NCI-H82 treated with DMSO at 0.1 percent for 48 hours (cell line): ENCODE data around the gene ETNK2.

ENCODE experiments used
- DNase-seq: peaks from one replicate; lab custom pipeline; 2025; ENCODE audit not compliant: unreplicated experiment; lab: John Stamatoyannopoulos, UW

The ETNK2 gene

GRCh38 chr1:204149107-204149506, 2.7 kb downstream of the ETNK2 start:
- DNase-seq, result no peak

DNA sequence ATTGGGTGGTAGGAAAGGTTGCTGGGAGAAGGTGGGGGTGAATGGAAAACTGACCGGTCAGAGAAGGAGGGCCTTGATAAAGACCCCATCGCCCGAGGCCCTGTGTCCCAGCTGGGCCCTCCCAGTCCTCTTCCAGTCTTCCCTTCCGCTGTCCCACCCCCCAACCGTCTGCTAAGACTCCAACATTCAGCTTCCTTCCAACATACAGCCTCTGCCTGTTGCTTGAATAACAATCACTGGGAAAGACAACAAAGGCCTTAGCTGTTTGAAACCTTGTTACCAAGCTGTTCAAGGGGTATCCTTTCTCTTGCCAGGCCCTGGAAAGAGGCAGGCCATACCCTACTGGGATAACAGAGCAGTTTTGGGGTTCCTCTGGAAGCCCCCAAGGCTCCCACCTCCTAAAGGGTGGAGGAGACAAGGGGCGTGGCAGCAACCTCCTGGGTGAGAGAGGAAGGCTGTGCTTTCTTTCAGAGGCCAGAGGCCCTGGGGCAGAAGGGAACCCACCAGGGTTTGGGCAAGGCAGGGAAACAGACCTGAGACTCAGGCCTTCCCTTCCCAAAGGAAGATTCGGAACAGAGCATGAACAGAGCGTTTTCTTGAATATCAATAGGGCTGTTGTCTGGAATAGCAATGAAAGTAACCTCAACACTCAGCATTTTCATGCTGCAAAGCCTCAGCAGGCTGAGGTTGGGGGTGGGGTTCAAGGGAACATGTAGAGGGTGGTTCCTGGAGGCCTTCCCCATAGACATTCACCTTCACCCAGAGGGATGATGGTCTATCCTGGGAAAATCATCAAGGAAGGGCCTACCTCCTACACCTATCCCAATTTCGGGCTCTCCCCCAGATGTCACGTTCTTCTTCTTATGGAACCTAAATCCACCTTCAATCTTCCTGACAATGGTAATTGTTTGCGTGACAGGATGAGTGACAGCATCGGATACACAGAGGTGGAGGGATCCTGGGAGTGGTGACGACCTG, 4.1 kb downstream of the ETNK2 start:
- no peak for DNase-seq

DNA sequence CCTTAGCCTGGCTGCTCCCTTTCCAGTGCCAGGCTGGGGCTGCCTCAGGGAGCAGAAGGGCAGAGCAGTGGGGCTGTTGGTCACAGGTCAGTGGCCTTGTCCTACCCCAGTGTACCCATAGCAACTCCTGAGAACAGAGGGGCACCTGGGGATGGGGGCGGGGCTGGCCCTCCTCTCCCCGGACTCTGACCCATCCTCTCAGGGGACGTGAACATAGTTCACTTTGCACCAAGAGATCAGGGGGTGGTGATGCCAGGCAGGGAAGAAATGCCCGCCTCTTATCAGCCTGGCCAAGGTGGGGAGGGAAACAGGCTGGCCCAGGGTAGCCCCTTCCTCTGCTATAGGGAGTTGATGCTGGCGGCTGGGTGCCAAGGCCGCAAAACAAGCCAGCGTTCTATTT, 4.9 kb downstream of the ETNK2 start:
- DNase-seq, result no peak

DNA sequence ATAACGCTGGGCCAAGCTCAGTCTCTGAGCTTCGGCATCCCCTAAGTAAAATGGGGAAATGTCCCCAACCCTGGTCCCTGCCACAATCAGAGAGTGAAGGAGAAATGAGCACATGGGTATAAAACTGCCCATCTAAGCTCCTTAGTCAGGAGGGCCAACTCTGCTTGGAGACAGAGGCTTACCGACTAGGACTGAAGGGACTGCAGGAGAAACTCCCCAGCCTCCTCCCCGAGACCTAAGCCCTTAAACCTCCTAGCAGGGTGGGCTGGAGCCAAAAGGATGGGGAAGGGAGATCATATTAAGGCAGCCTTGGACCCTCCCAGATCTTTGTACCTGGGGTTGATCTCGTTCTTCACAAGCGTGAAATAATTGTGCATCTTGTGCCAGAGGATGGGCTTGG, 5.5 kb downstream of the ETNK2 start:
- peak; percentile 51 for DNase-seq

GRCh38 chr1:204145033-204145504, 6.8 kb downstream of the ETNK2 start:
- DNase-seq, result peak; percentile 89

DNA sequence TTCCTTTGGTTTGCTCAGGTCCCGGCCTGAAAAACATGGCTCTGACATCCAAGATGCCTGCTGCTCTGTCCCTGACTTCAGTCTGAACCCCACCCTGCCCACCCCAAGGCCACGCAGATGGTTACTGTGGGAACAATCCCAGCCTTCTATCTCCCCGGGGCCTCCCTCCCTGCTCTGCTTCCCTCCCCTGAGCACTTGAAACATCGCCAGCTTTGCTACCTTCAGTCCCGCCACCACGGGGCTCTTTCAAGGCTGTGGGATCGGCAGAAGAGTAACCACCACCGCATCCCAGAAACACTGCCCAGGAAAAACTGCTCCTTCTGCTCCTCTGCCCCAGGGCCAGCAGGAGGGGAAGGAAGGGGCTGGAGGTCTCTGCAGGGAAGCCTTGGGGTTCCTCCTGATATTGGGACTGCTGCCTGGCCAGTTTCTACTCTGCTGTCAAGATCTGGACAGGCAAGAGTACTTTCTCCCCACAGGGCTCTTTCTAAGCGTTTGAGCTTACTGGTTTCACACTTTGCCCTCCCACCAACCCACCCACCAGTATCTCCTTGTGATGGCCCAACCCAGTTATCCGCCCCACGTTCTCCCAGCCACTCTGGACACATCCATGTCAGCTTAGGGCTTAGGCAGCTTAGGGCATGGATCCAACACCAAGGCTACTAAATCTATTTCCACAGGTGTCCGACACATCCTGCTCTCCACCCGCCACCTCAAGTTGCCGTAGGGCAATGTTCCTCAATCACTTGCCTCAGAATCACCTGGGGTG, 8.4 kb downstream of the ETNK2 start:
- DNase-seq, result no peak

DNA sequence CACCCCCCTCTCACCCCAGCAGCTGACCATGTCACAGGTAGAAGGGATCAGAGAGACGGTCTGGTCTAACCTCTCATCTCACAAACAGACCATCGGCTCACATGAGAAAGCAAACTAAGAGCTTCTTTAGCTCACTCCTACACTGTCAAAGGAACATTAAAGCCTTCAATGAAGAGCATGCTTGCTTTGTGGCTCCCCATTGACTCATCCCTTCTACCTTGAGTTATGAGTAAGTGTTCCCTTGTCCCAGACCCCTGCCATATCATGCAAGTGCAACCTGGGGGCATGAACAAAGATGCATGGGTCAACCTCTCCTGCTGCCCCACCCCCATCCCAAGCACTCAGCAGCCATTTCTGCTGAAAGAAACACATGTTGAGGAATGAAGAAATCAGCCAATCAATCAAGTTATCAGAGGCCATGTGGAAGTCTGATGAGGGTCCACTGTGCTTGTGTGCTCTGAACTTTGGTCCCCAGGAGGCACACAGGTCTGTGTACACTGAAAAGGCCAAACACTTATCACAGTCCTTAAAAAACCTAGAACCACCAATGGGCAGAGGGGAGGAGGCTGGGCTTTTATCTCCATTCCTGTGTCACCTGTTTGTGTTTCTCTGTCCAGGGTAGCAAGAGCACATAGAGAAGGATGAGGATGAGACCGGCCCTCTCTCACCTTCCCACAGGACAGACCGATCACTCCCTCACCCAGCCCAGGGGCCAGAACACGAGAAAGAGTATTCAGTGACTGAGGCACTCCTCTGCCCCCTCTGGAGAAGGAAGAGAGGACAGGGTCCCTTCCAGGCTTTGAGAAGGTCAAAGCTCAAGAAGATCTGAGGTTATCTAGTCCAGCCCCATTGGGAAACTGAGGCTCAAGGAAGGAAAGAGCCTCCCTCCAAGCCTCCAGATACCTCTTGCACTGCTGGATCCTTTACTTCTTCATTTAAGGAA, 9.5 kb downstream of the ETNK2 start:
- no peak for DNase-seq

GRCh38 chr1:204141131-204141530, 10.7 kb downstream of the ETNK2 start:
- DNase-seq, result no peak

- no peak for DNase-seq
Observed at GRCh38 chr1:204139952-204140351, 11.9 kb downstream of the ETNK2 start.

- DNase-seq, result no peak
Observed at GRCh38 chr1:204139088-204139487, 12.8 kb downstream of the ETNK2 start.

GRCh38 chr1:204136814-204137213, 15.0 kb downstream of the ETNK2 start:
- no peak for DNase-seq

- DNase-seq, result no peak
Observed at GRCh38 chr1:204134103-204134502, 17.7 kb downstream of the ETNK2 start.

DNA sequence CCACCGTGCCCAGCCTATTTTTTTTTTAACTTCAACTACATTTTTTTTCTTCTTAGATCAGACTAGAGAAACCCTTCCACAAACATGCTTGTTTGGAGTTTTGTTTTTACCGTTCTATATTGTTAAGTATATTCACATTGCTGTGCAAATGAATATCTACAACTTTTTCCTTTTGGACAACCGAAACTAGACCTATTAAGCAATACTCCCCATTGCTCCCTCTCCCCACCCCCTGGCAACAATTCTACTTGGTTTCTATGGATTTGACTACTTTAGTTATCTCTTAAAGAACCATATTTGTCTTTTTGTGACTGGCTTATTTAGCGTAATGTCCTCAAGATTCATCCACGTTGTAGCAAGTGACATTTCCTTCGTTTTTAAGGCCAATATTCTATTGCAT, 19.1 kb downstream of the ETNK2 start:
- DNase-seq, result no peak

GRCh38 chr1:204131978-204132377, 19.9 kb downstream of the ETNK2 start:
- DNase-seq, result no peak

DNA sequence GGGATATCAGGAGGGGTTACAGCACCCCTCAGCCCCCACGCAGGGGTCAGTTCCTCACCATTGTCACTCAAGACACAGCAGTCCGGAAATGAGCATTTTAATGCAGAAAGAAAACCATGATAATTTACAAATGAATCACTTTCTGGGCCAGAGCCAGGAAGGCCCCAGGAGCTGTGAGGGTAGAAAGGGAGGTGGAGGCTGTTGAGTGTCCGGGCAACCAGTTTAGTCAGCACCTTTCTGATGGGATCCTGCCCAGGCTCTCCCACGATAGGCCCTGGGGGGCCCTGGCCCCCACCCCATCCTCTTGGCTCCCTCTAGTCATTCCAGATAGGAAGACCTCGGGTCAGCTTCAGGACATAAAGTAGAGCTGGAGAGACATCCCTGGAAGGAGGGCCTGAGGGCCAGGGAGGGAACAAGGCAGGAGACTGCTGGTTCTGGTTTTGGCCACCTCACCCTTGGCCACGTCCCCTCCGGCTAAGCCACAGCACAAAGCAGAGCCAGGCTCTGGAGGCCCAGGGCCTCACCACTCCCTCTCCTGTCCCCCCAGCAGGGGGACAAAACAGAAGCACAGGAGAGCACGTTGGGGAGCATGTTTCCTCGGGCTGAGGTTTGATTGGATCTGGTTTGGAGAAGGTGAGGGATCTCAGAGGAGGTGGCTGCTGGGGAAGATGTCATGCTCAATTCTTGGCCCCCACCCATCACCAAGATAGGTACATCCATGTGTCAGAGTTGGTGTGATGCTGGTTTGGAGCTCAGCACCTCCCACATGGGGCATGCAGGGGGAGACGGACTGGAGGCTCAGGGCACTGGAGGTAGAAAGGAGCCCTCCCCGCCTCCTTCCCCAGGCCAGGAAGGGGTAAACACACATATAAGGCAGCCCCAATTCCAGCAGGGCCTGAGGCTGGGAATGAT, 20.6 kb downstream of the ETNK2 start:
- DNase-seq, result no peak

DNA sequence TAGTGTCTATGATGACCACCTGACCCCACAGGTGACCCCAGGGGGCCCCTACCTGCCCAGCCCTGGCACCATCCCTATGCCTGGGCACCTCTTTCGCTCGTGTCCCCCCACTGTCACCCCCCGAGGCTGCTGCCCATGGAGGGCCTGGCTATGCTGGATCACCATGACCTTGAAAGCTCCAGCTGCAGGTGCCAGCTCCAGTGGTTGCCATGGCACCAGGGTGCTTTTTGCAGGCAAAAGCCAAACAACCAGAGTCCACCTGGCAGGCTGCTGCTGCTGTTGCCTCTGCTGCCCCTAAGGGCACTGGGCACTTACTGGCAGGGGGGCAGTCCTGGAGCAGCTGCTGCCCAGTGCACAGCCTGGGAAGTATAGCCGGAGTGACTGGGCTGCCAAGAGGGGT, 21.7 kb downstream of the ETNK2 start:
- DNase-seq, result no peak

- peak; percentile 58 for DNase-seq
Observed at GRCh38 chr1:204128964-204129896, 22.6 kb downstream of the ETNK2 start.

GRCh38 chr1:204128464-204128963, 23.3 kb downstream of the ETNK2 start:
- DNase-seq, result no peak
